C4-2B (cell line): ENCODE measurements around the gene PAN3.

Experiments used
- ZFX ChIP-seq: fragments of 450-650 bp; IDR thresholded peaks from 2 replicates; pipeline ENCODE4 v1.6.1; 2017
- TF ChIP-seq, protein P1 (sequence below): fragments of 450-650 bp; conservative IDR thresholded peaks from 2 replicates; pipeline ENCODE4 v1.5.1; 2017; ENCODE audit warnings: mild to moderate bottlenecking

DNA sequence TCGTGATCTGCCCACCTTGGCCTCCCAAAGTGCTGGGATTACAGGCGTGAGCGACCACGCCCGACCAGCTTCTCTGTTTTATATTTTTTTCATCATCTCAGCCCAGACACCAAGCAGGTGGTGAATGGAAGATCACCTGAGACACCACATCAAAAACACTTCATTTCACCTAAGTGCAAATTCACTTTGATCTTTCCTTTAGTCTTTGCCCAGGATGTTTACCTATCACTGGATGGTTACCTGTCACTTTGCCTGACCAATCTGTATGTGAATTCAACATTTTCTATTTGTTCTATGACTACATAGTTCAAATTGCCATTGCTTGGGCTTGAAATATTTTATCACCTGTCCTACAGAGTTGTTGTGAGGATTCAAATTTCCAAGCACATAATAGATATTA lies 65.7 kb downstream of the PAN3 start:
- TF ChIP-seq, protein P1, sequence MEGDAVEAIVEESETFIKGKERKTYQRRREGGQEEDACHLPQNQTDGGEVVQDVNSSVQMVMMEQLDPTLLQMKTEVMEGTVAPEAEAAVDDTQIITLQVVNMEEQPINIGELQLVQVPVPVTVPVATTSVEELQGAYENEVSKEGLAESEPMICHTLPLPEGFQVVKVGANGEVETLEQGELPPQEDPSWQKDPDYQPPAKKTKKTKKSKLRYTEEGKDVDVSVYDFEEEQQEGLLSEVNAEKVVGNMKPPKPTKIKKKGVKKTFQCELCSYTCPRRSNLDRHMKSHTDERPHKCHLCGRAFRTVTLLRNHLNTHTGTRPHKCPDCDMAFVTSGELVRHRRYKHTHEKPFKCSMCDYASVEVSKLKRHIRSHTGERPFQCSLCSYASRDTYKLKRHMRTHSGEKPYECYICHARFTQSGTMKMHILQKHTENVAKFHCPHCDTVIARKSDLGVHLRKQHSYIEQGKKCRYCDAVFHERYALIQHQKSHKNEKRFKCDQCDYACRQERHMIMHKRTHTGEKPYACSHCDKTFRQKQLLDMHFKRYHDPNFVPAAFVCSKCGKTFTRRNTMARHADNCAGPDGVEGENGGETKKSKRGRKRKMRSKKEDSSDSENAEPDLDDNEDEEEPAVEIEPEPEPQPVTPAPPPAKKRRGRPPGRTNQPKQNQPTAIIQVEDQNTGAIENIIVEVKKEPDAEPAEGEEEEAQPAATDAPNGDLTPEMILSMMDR = no peak
- TF ChIP-seq ZFX = no peak
